OCI-M2 (cell line): Measurements from ENCODE around the gene DMAC2.
"Not testable (repeated sequence)": the region's sequence is repeated elsewhere in the genome, so short reads cannot be mapped to it uniquely, and the experiment has no call there.

Experiments
- DNase-seq: peaks from one replicate; lab custom pipeline; 2025; ENCODE audit not compliant: unreplicated experiment; lab: John Stamatoyannopoulos, UW

Gene DMAC2

GRCh38 chr19:41402010-41402409, 37.7 kb downstream of the DMAC2 start:
- no peak for DNase-seq

- no peak for DNase-seq
Observed at GRCh38 chr19:41401483-41401882, 38.2 kb downstream of the DMAC2 start.

DNA sequence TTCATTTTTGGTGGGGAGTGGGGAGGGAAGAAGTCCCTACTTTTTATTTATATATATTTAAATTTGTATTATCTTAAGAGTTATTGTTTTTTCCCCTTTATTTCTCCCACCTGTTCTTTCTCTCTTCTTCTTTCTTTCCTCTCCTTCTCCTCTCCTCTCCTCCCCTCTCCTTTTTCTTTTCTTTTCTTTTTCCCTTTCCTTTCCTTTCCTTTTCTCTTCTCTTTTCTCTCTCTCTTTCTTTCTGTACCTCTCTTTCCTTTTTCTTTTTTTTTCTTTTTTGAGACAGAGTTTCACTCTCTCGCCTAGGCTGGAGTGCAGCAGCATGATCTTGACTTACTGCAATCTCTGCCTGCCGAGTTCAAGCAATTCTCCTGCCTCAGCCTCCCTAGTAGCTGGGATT, 40.2 kb downstream of the DMAC2 start:
- no peak for DNase-seq

GRCh38 chr19:41399091-41399490, 40.6 kb downstream of the DMAC2 start:
- no peak for DNase-seq

- no peak for DNase-seq
Observed at GRCh38 chr19:41398598-41398997, 41.1 kb downstream of the DMAC2 start.

DNA sequence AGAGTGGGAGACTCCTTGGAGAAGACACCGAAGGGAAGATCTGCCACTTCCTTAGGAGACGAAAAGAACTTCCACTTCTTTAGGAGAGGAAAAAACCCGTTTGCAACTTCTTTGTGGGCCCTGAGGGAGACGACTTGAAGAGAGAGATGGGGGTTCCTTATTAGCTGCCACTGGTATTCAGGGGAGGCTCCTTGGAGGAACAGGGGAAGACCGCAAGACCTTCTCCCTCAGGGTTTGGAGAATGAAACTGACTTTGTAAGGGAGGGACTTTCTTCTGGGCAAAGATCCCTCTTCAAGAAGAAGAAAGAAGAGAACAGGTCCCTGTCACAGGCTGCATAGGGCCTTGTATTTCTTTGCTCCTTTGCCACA, 41.7 kb downstream of the DMAC2 start:
- no peak for DNase-seq

- DNase-seq, result peak; percentile 97
Observed at GRCh38 chr19:41397086-41398049, 42.3 kb downstream of the DMAC2 start, which contains the start of the genes BCKDHA and EXOSC5. TSS of gene BCKDHA (plus strand) at chr19:41397818. CDS start at chr19:41397828, 10 bp downstream. TSS of gene EXOSC5 (minus strand) at chr19:41397359. CDS start at chr19:41397328, 31 bp downstream.

- no peak for DNase-seq
Observed at GRCh38 chr19:41395355-41395754, 44.4 kb downstream of the DMAC2 start.

DNA sequence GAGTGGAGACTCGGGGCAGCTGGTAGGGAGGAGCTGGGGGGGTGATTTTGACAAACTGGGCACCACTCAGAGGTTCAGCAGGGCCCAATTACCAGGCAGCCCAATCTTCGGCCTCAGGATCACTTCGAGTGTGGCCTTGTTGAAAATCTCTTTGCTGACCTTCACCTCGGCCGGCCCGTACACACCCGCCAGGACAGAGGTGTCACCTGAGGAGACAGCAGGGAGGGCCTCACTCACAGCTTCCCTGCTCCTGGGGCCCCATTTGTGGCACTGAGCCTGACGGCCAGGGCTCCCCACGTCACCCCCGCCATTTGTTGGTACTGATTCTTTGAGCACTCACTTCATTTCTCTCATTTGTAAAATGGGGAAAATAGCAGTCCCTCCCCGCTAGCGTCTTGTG, 46.9 kb downstream of the DMAC2 start:
- no peak for DNase-seq

GRCh38 chr19:41391618-41392017, 48.1 kb downstream of the DMAC2 start:
- DNase-seq, result no peak

- no peak for DNase-seq
Observed at GRCh38 chr19:41386442-41386841, 53.3 kb downstream of the DMAC2 start.

DNA sequence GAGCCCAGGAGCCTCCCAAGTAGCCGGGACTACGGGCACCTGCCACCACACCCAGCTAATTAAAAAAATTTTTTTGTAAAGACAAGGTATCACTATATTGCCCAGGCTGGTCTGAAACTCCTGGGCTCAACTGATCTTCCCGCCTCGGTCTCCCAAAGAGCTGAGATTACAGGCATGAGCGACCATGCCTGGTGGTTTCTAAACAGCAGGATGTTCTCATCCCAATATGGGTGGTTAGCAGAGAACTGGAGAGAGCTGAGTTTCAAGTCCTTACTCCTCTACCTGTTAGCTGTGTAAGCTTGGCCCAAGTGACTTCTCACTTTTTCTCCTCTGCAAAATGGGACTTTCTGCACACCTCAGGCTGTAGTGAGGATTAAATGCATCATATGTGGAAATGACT, 55.4 kb downstream of the DMAC2 start:
- no peak for DNase-seq

GRCh38 chr19:41381536-41381935, 58.2 kb downstream of the DMAC2 start:
- DNase-seq, result not testable (repeated sequence)
